CD14-positive monocyte (primary cell): ENCODE data around the gene NR2F2. TPM values are rescaled to one million over a fixed set of nuclear protein-coding genes. Genes with fewer than 3 reads are reported as not detected.

Experiments
- DNase-seq, 3 donors: peaks; one replicate each; pipeline ENCODE4 v3.0.0-alpha.2; 2011 to 2022
- H2AFZ ChIP-seq: 2 replicates; pipeline ENCODE4 v1.6.0; 2012; ENCODE audit warnings: mild to moderate bottlenecking, low read depth, low read length, inconsistent platforms; ENCODE audit not compliant: insufficient read depth, poor library complexity, severe bottlenecking
- H3K27ac ChIP-seq, 2 donors: 1 replicate in 1 of 2; 2 replicates in 1 of 2; pipeline ENCODE4 v1.5.1; 2012 to 2013; ENCODE audit warnings: low read length in 2 of 2, control low read depth in 1 of 2, inconsistent platforms in 1 of 2, low read depth in 1 of 2, mild to moderate bottlenecking in 1 of 2
- H3K27me3 ChIP-seq, 2 donors: one replicate each; pipeline versions ENCODE4 v1.6.0 to v1.6.1; 2011 to 2013; ENCODE audit warnings: low read length in 2 of 2; ENCODE audit not compliant: control insufficient read depth in 2 of 2, insufficient read depth in 2 of 2
- H3K36me3 ChIP-seq, 2 donors: replicated peaks in 1 of 2; 1 replicate in 1 of 2; 2 replicates in 1 of 2; pipeline versions ENCODE4 v1.5.1 to v1.6.1; 2012 to 2013; ENCODE audit warnings: low read length in 2 of 2, control low read depth in 1 of 2, inconsistent platforms in 1 of 2, mild to moderate bottlenecking in 1 of 2; ENCODE audit not compliant: insufficient read depth in 2 of 2, control insufficient read depth in 1 of 2
- H3K4me1 ChIP-seq, 2 donors: 1 replicate in 1 of 2; 2 replicates in 1 of 2; pipeline versions ENCODE4 v1.5.1 to v1.6.1; 2012 to 2013; ENCODE audit warnings: low read length in 2 of 2, control low read depth in 1 of 2, inconsistent platforms in 1 of 2, mild to moderate bottlenecking in 1 of 2, moderate library complexity in 1 of 2; ENCODE audit not compliant: insufficient read depth in 2 of 2, control insufficient read depth in 1 of 2
- H3K4me2 ChIP-seq: replicated peaks from 2 replicates; pipeline ENCODE3; 2012; ENCODE audit warnings: low read length, moderate library complexity, mild to moderate bottlenecking; ENCODE audit not compliant: poor library complexity, severe bottlenecking; ENCODE audit errors: extremely low read depth
- H3K4me3 ChIP-seq, 3 experiments: fragments of 200-600 bp in 1 of 3; sonication (generic) in 1 of 3; replicated peaks in 1 of 3; 1 replicate in 2 of 3; 2 replicates in 1 of 3; pipeline ENCODE4 v1.5.1; 2011 to 2013; ENCODE audit warnings: low read length in 3 of 3, mild to moderate bottlenecking in 3 of 3, control low read depth in 2 of 3, low read depth in 2 of 3, inconsistent platforms in 1 of 3, moderate library complexity in 1 of 3
- H3K79me2 ChIP-seq: 2 replicates; pipeline ENCODE4 v1.6.0; 2012; ENCODE audit warnings: mild to moderate bottlenecking, control low read depth, inconsistent platforms, low read length, moderate library complexity; ENCODE audit not compliant: insufficient read depth
- H3K9ac ChIP-seq: 2 replicates; pipeline ENCODE4 v1.6.0; 2017; ENCODE audit warnings: low read length, mild to moderate bottlenecking; ENCODE audit not compliant: insufficient read depth, poor library complexity, severe bottlenecking
- H3K9me3 ChIP-seq, 2 donors: replicated peaks in 1 of 2; 1 replicate in 1 of 2; 2 replicates in 1 of 2; pipeline versions ENCODE4 v1.5.1 to v1.6.1; 2012 to 2013; ENCODE audit warnings: low read length in 2 of 2, control low read depth in 1 of 2; ENCODE audit not compliant: control insufficient read depth in 1 of 2, insufficient read depth in 1 of 2
- H4K20me1 ChIP-seq: 2 replicates; pipeline ENCODE4 v1.6.0; 2012; ENCODE audit warnings: mild to moderate bottlenecking, low read length, control low read depth, moderate library complexity; ENCODE audit not compliant: insufficient read depth
- H3K27ac Mint-ChIP-seq, 7 donors: one replicate each; pipeline ENCODE4 v1.8.0; 2020; ENCODE audit warnings: mild to moderate bottlenecking in 7 of 7, mixed read lengths in 7 of 7, moderate library complexity in 6 of 7, inconsistent platforms in 2 of 7
- H3K27me3 Mint-ChIP-seq, 3 donors: one replicate each; pipeline ENCODE4 v1.8.0; 2021 to 2022; ENCODE audit warnings: low read depth in 3 of 3, mild to moderate bottlenecking in 3 of 3, mixed read lengths in 3 of 3, moderate library complexity in 3 of 3, inconsistent platforms in 1 of 3
- H3K36me3 Mint-ChIP-seq, 2 donors: one replicate each; pipeline ENCODE4 v1.8.0; 2020; ENCODE audit warnings: mixed read lengths in 2 of 2, inconsistent platforms in 1 of 2, mild to moderate bottlenecking in 1 of 2
- H3K4me1 Mint-ChIP-seq: one replicate; pipeline ENCODE4 v1.8.0; 2020; ENCODE audit warnings: mild to moderate bottlenecking, mixed read lengths
- H3K4me3 Mint-ChIP-seq, 2 donors: one replicate each; pipeline ENCODE4 v1.8.0; 2020; ENCODE audit warnings: mild to moderate bottlenecking in 2 of 2, mixed read lengths in 2 of 2, moderate library complexity in 1 of 2
- H3K9me3 Mint-ChIP-seq, 7 donors: one replicate each; pipeline ENCODE4 v1.8.0; 2020 to 2022; ENCODE audit warnings: mixed read lengths in 7 of 7, mild to moderate bottlenecking in 6 of 7, moderate library complexity in 6 of 7, inconsistent platforms in 2 of 7
- CTCF ChIP-seq: fragments of 200-600 bp; IDR thresholded peaks from one replicate; pipeline ENCODE4 v1.8.0; 2022; ENCODE audit warnings: antibody characterized with exemption, mild to moderate bottlenecking
- WGBS: methylation state at CpG from one replicate; pipeline ENCODE4 v1.1.5; 2013; ENCODE audit warnings: missing lambda C conversion rate; ENCODE audit not compliant: insufficient coverage; 5-methylcytosine and 5-hydroxymethylcytosine counted together
- intact Hi-C, 2 donors: fragments of 100-400 bp; cut with micrococcal nuclease; formaldehyde crosslinking; loops; one replicate each; pipeline versions ENCODE4 v1.15.0 to v1.15.1; 2023
- polyA plus RNA-seq, 3 donors: library from polyadenylated mRNA; depleted of rRNA in 1 of 3; unstranded in 2 of 3; stranded (reverse) in 1 of 3; fragments of 300-500 nt in 2 of 3; fragments of >200 nt in 1 of 3; fragmentation: Illumina TruSeq in 2 of 3; gene quantifications; 1 replicate in 2 of 3; 2 replicates in 1 of 3; pipeline ENCODE4 v1.2.3, GENCODE V29; 2012 to 2021

Gene NR2F2
- polyA plus RNA-seq, 3 donors, result not detected

GRCh38 chr15:96362011-96362754 is 31.7 kb downstream of the NR2F2 start:
- no peak for TF ChIP-seq CTCF
- H3K4me1 Mint-ChIP-seq, result peaks cover 23% of the 10 kb centered on the region
- H3K36me3 Mint-ChIP-seq, result peaks cover 8 to 14% of the 10 kb centered on the region in 2 donors
- H3K27me3 Mint-ChIP-seq, result peaks cover 0 to 99% (median 97%) of the 10 kb centered on the region in 3 donors
- no peak overlapping the region for H3K4me2 ChIP-seq
- H3K9ac ChIP-seq, result no peak overlapping the region
- no peak for DNase-seq
- H3K4me1 ChIP-seq, result peaks cover 9 to 10% of the 10 kb centered on the region in 2 donors
- no peaks in the 10 kb centered on the region for H4K20me1 ChIP-seq
- H3K27ac Mint-ChIP-seq, result no peak overlapping the region
- no CpG with 5 or more reads among the region's 21 CpGs for WGBS
- peak overlapping the region in 1 of 2 donors; percentile 76 for H3K4me3 Mint-ChIP-seq
- no peak overlapping the region for H3K27ac ChIP-seq
- no peak overlapping the region for H2AFZ ChIP-seq
- peaks cover 2 to 48% (median 34%) of the 10 kb centered on the region in 7 donors for H3K9me3 Mint-ChIP-seq
- peaks cover 8 to 73% of the 10 kb centered on the region in 2 donors for H3K9me3 ChIP-seq
- no peaks in the 10 kb centered on the region for H3K36me3 ChIP-seq
- H3K4me3 ChIP-seq, result no peak overlapping the region
- intact Hi-C loops, result no loop called here
- H3K79me2 ChIP-seq, result no peaks in the 10 kb centered on the region
- H3K27me3 ChIP-seq, result peaks cover 87 to 100% of the 10 kb centered on the region in 2 donors

GRCh38 chr15:96362755-96363651 is 32.5 kb downstream of the NR2F2 start:
- peaks cover 7 to 12% of the 10 kb centered on the region in 2 donors for H3K36me3 Mint-ChIP-seq
- peak overlapping the region in 1 of 2 donors; percentile 76 for H3K4me3 Mint-ChIP-seq
- no peaks in the 10 kb centered on the region for H4K20me1 ChIP-seq
- H3K27me3 Mint-ChIP-seq, result peaks cover 0 to 100% (median 97%) of the 10 kb centered on the region in 3 donors
- H3K36me3 ChIP-seq, result no peaks in the 10 kb centered on the region
- no peaks in the 10 kb centered on the region for H3K79me2 ChIP-seq
- H3K9ac ChIP-seq, result no peak overlapping the region
- H3K4me1 ChIP-seq, result peaks cover 2% of the 10 kb centered on the region in 2 donors
- H3K9me3 Mint-ChIP-seq, result peaks cover 1 to 54% (median 34%) of the 10 kb centered on the region in 7 donors
- H3K4me1 Mint-ChIP-seq, result peaks cover 16% of the 10 kb centered on the region
- peak in 1 of 3 donors; percentile 38 for DNase-seq
- WGBS, result 2% methylated on average over 27 of the region's 37 CpGs
- H3K9me3 ChIP-seq, result peaks cover 8 to 74% of the 10 kb centered on the region in 2 donors
- H3K27ac Mint-ChIP-seq, result no peak overlapping the region
- intact Hi-C loops, result no loop called here
- no peak overlapping the region for H3K27ac ChIP-seq
- no peak for TF ChIP-seq CTCF
- H3K4me3 ChIP-seq, result no peak overlapping the region
- peaks cover 87 to 100% of the 10 kb centered on the region in 2 donors for H3K27me3 ChIP-seq
- H2AFZ ChIP-seq, result no peak overlapping the region
- H3K4me2 ChIP-seq, result no peak overlapping the region
